ENCODE data around the gene COL5A2.

COL5A2 gene

DNA sequence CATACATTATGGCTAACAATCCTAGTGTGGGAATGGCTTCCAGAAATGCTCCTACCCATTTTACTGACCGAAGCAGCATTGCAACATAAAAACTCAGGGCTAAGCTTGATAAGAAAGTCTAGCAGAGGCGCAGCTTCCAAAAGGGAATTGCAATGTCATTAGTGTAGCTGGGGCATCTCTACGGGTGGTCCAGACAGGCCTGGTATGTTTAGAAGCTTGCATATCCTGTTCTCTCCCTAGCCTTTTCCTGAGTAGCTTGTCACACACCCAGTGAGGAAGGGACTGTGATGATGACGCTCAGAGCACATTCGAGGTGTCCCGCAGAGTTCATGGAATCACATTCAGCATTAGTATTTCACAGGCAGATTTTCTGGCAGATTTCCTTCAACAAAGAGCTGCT, 38.0 kb upstream of the COL5A2 start:
- no peak overlapping the region for H3K4me3 ChIP-seq (replicated peaks; ENCODE audit: low read depth, low read length)
- DNase-seq (ENCODE audit: extremely low read depth, low read depth): no peak
- TF ChIP-seq, protein P1, sequence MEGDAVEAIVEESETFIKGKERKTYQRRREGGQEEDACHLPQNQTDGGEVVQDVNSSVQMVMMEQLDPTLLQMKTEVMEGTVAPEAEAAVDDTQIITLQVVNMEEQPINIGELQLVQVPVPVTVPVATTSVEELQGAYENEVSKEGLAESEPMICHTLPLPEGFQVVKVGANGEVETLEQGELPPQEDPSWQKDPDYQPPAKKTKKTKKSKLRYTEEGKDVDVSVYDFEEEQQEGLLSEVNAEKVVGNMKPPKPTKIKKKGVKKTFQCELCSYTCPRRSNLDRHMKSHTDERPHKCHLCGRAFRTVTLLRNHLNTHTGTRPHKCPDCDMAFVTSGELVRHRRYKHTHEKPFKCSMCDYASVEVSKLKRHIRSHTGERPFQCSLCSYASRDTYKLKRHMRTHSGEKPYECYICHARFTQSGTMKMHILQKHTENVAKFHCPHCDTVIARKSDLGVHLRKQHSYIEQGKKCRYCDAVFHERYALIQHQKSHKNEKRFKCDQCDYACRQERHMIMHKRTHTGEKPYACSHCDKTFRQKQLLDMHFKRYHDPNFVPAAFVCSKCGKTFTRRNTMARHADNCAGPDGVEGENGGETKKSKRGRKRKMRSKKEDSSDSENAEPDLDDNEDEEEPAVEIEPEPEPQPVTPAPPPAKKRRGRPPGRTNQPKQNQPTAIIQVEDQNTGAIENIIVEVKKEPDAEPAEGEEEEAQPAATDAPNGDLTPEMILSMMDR (IDR thresholded peaks at IDR 0.05; ENCODE audit: low read depth, low read length, missing control alignments): no peak

DNA sequence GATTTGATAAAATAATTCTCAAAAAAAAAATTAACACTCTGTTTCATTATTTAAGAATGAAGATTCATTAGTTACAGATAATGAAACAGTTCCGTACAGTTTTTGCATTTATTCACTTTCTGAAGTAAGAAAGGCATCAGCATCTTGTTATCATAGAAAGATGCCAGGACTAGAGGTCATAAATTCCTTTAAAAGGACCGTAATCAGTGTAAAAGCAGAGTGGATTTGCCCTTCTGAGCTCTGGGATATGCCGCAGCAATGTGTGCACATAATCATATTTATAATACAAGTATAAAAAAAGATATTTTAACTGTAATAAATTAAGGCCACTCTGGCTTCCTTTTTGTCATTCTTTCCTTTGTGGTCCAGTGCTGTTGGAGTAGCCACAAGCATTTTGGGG, 37.5 kb upstream of the COL5A2 start:
- DNase-seq (ENCODE audit: extremely low read depth, low read depth): no peak
- H3K4me3 ChIP-seq (replicated peaks; ENCODE audit: low read depth, low read length): no peak overlapping the region
- TF ChIP-seq, protein P1 (IDR thresholded peaks at IDR 0.05; ENCODE audit: low read depth, low read length, missing control alignments): no peak

DNA sequence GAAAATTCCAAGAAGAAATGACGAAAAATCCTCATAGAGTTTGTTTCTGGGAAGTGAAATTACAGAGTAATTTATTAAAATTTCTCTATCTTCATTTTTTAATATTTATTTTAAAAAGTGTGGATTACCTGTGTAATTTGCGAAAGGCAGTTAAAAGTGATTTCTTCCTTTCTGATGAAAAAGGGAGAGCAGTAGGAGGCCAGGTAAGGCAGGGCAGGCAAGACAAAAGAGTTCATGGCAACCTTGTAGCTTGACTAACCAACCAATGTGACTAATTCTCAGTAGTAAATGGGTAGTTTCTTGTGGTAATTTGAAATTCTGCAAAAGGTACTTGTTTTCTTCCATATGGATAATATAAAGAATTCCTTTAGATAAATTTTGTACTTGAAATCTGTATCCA, 34.9 kb upstream of the COL5A2 start:
- no peak for DNase-seq (ENCODE audit: extremely low read depth, low read depth)
- no peak overlapping the region for H3K4me3 ChIP-seq (replicated peaks; ENCODE audit: low read depth, low read length)
- TF ChIP-seq, protein P1 (IDR thresholded peaks at IDR 0.05; ENCODE audit: low read depth, low read length, missing control alignments): no peak

DNA sequence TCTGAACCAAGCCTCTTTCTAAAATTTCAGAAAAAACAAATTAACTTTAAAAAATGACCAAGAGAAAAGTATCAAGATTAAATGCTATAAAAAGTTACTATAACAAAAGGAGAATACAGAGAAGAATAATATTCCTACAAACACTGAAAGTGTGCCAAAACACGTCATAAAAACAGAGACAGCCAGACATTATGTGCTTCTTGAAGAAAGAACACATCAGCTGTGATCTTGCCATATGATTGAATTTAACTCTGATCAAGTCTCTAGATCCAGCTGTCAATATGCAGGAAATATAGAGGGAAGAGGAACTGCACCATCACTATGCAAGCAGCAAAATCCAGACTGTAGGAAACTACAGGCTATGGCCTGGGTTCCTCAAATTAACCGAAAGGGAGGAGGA, 33.7 kb upstream of the COL5A2 start:
- no peak for DNase-seq (ENCODE audit: extremely low read depth, low read depth)
- no peak overlapping the region for H3K4me3 ChIP-seq (replicated peaks; ENCODE audit: low read depth, low read length)
- TF ChIP-seq, protein P1 (IDR thresholded peaks at IDR 0.05; ENCODE audit: low read depth, low read length, missing control alignments): no peak

DNA sequence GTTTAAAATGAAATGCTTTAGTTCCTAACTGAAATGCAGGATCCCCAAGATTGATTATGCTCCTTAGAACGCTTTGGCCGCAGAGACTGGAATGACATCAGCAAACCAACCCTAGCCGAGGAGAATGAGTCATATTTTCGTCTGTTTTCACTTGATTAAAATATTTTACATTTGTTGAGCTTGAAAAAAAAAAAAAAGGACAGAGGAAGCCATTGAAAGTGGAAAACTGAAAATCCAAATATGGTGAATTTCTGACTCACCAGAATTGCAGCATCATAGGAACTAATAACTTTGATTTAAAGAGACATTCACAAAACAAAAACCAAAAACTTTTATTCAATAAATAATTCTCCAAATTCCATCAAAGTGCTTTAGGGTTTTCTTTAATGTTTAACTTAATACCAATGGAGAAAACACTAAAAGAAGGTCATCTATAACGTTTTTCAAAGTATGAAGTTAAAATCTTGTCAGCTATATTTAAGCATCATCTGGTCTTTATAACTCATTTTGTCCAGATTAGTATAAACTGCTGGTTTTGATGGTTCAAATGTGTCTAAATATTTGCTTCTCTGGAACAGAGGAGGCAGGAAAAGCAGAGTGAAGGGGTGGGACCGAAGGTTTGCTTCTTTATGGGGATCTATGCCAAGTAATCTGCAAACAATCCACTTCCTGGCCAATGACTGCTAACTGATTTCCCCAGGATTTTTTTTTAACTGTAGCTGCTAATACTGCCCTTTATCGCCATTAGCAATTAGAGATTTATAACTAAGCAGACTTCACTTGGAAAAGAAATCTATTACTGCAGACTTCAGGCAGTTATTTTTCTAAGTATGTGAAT, 30.9 kb upstream of the COL5A2 start:
- peak; percentile 95 for DNase-seq (ENCODE audit: extremely low read depth, low read depth)
- TF ChIP-seq, protein P1 (IDR thresholded peaks at IDR 0.05; ENCODE audit: low read depth, low read length, missing control alignments): no peak
- peak overlapping the region; percentile 14; the same call in 1 of the 2 replicates for H3K4me3 ChIP-seq (replicated peaks; ENCODE audit: low read depth, low read length)

DNA sequence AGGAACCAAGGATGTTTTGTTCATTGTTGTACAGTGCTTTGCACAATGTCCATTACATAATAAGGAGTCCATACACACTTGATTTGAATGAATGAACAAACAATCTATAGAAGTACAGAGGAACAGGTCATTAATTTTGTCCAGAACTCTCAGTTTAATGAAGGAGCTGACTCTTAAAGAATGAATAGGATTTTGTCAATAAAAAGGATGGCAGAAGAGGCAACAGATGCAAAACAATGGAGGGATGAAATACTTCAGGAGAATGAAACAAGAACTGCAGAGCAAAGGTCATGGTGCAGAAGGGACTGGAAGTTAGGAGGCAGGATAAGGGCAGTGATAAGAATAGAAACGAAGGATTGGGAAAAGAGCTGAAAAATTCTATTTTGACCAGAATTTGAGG, 28.7 kb upstream of the COL5A2 start:
- no peak for DNase-seq (ENCODE audit: extremely low read depth, low read depth)
- TF ChIP-seq, protein P1 (IDR thresholded peaks at IDR 0.05; ENCODE audit: low read depth, low read length, missing control alignments): no peak
- no peak overlapping the region for H3K4me3 ChIP-seq (replicated peaks; ENCODE audit: low read depth, low read length)

Data from HFF-Myc (cell line).